ENCODE results near the gene THY1.
"Not testable (repeated sequence)": the region's sequence is repeated elsewhere in the genome, so short reads cannot be mapped to it uniquely, and the experiment has no call there.

THY1 gene

DNA sequence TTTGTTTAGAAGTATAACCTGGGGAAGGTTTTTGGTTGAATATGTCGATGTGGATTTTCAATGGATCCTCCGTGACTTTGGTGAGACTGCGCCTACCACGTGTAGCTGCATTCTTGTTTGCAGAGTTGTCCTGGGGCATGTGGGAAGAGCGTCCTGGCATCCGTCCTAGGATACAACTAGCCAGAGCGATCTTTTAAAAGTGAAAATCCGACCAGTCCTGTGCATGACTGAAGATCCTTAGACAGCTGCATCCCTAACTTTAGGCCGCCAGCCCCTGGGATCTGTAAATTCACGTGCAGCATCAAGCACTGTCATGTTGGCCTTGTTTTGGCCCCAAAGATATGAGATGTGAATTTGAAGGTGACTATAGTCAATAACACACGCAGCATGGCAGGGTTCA, 22.4 kb upstream of the THY1 start:
- DNase-seq = no peak

DNA sequence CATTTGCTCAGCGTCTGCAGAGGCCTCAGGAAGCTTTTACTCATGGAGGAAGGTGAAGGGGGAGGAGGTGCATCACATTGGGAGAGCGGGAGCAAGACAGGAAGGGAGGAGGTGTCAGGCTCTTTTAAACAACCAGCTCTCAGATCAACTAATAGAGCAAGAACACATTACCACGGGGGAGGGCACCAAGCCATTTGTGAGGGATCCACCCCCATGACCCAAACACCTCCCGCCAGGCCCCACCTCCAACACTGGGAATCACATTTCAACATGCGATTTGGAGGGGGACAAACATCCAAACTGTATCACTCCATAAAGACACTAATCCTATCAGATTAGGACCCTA, 18.9 kb upstream of the THY1 start:
- DNase-seq = no peak

DNA sequence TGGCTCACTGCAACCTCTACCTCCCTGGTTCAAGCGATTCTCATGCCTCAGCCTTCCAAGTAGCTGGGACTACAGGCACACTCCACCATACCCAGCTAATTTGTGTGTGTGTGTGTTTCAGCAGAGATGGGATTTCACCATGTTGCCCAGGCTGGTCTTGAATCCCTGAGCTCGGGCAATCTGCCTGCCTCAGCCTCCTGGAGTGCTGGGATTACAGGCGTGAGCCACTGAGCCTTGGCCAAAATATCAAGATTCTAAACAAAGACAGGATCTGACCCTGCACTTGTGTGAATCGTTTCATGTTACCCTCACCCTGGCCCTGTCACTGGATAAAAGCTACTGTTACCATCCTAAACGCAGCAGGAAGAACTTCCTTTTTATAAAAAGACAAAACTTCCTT, 15.6 kb upstream of the THY1 start:
- no peak for DNase-seq

DNA sequence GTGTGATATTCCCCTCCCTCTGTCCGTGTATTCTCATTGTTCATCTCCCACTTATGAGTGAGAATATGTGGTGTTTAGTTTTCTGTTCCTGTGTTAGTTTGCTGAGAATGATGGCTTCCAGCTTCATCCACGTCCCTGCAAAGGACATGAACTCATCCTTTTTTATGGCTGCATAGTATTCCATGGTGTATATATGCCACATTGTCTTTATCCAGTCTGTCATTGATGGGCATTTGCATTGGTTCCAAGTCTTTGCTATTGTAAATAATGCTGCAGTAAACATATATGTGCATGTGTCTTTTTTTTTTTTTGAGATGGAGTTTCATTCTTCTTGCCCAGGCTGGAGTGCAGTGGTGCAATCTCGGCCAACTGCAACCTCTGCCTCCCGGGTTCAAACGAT, 14.5 kb upstream of the THY1 start:
- DNase-seq = not testable (repeated sequence)

DNA sequence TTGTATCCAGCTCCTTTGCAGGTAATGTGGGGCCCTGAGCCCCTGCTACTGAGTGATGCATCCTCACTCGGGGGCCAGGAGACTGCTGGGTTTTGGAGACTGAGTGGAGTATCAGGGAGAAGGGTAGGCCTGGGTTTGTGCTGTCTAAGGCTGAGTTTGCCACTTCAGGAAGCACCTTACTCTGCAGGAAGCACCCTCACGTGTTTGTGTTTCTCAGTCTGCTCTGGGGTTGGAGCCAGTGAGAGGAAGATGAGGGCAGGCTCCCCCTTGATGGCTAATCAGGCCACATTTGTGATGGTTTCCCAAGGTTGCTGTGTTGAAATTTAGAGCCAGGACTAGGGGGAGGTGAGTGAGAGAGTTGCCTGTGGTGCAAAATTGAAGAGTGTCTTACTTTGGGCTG, 13.7 kb upstream of the THY1 start:
- no peak for DNase-seq

DNA sequence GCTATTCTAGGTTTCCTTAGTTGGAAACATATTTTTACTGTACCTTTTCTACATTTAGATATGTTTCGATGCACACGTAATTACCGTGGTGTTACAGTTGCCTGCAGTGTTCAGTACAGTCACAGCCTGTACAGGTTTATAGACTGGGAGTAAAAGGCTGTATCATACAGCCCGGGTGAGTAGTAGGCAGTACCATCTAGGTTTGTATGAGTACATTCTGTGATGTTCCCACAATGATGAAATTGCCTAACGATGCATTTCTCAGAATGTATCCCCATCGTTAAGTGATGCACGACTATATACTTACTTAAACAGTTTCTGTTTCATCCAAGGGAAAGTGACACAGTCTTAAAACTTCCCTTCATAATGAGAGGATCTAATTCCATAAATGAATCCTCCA, 13.1 kb upstream of the THY1 start:
- DNase-seq = no peak

DNA sequence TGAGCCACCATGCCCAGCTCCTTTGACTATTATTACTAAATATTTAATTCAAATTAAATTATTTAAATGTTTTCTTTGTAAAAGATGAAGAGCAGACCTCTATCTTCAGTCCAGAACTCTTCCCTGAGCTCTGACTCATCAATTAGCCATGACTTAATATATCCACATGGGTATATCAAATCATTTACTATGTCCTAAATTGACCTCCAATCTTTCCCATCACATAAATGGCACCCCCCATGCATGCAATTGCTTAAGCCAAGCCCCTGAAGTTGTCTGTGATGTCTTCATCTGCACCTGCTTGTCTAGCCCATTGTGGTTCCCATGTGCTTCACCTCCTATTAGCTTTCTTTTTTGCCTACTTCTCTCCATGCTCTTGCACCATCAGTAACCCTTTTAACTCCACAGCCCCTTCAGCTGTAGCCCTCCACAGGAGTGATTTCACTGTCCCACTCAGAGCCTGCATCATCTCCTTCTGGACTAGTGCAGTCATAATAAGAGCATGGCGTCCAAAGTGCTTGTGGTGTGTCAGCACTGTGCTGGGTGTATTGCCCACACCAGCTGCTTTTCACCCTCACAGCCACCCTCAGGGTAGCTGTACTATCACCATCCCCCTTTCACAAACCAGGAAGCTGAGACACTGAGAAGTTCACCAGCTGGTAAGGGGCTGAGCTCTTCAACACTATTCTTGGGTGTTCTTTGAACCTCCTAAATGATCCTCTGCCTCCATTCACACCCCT, 11.8 kb upstream of the THY1 start:
- DNase-seq = no peak

DNA sequence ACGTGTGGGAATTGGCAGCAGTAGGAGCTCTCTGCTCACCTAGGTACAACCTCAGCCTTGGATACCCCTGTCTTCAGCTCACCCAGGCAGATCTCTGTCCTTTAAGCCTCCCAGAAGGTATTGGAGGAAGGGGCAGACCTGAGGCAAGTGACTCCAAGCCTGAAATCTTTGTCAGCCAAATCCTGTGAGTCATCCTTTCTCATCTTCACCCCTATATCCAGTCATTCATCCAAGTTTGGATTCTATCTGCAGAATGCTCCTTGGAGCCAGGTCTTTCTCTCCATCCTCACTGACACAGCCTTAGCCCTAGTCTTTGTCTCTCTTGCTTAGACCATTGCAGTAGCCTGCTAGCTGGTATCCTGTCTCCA, 10.4 kb upstream of the THY1 start:
- no peak for DNase-seq

DNA sequence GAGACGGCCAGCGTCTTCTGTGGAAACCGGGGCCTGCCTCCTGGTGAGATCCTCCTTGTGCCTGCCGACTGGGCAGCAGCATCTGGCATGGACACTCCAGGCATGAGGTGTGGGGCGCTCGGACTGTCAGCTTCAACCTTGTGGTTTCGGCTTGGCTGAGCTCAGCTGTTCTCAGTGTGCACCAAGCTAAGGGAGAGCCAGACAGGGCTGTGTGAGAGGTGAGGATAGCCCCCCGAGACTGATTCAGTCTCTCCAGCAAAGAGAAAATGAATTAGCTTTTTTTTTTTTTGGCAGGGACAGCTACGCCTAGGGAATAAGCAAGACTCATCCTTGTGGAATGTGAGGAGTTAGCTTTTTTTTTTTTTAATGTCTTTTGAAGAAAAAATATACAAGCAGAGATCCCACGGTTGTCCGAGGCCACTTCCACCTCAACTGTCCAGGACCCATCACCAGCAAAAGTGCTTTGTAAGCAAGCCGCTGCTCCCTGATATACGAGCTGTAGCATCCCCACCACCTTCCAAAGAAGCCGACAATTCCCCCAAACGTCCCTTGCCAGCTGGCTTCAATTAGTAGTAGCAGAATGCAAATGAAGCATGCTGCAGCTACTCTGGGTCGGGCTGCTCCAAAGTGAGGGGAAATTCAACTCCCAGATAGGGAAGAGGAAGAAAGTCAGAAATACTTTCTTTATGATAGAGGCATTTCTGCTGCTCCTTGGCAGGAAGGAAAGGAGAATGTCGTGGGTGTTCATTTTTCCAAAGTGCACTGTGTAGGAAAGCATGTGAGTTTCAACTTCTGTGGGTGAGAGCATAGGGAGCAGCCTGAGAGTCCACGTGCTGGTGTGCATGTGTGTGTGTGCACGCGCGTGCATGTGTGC, 9.7 kb upstream of the THY1 start:
- no peak for DNase-seq

DNA sequence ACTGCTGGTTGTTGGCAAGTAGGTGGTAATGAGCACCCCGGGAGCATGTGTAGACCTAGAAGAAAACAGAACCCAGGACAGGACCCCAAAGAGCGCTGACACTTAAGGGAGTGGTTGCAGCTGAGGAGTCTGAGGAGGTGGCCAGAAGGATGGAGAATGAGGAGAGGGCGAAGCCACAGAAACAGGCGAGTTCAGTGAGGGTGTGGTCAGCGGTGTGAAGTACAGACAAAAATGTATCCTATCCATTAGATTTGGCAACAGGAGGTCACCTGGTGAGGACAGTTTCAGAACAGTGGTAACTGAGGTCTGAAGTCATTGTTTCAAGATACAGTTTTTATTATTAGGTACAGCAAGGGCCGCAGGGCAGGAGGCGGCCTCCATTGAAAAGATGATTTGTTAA, 8.6 kb upstream of the THY1 start:
- no peak for DNase-seq

DNA sequence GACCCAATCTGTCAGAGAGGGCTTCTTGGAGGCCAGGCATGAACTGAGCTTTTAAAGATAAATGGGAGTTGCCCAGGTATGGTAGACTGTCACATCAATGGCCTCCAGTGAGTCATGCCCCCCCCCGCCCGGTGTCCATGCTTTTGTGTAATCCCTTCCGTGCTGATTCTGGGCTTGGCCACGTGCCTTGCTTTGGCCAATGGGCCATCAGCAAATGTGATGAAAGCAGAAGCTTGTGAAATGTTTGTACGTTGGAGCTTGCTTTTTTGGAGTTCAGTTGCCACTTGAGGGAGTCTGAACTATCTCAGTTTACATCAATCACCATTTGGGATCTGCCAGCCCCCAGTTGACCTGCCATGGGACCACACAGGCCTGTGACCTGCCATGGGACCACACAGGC, 4.3 kb upstream of the THY1 start:
- no peak for DNase-seq

DNA sequence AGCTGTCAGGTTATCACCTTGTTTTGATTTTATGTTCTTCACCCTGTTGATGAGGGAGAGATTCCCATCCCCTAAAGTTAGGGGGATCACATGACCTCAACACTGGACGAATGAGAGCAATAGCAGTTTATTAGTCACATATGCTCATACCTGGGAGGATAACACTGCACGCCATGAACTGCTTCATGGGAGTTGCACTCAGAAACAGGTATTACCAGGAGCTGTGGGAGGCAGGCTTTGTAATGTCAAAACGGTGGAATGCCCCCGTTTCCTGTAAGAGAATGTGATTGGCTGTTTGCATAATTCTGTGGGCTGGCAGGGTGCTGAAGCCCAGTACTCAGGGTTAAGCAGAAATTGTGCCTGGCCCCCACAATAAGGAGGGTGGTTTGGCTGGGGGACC, 3.2 kb upstream of the THY1 start:
- no peak for DNase-seq

DNA sequence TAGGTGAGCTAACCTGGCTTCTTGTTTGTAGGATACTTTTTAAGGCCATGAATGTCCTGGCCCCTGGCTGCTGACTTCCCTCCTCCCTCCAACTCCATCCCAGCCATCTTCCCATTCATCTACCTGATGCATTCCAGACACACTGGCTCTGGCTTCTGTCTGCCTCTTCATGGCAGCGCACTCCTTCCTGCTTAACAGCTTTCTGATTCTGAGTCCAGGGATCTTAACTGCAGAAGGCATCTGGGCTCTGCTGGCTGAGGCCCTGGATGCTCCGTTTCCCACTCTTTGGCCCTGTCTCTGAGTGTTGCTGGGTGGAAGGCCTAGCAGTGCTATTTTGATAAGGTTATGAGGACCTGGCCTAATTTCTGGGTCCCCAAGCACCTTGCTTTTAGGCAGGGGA, 1.8 kb upstream of the THY1 start:
- no peak for DNase-seq

DNA sequence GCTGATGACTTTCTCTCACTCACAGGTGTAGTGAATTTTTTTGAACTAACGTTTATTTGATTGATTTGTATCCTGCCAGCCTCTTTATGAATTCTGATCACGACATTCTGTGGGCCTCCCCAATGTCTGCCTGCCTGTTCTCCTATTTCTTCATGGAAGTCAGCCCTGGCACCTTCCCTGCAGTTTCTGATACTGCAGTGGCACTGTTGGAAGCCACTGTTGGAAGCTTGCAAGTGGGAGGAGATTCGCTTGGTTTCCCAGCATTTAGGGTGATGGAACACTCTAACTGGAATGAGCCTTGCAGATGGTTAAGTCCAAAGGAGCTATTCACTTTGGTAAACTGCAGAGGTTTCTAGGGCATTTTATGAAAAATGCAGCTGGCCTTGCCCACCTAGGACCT, 1.3 kb upstream of the THY1 start:
- no peak for DNase-seq

DNA sequence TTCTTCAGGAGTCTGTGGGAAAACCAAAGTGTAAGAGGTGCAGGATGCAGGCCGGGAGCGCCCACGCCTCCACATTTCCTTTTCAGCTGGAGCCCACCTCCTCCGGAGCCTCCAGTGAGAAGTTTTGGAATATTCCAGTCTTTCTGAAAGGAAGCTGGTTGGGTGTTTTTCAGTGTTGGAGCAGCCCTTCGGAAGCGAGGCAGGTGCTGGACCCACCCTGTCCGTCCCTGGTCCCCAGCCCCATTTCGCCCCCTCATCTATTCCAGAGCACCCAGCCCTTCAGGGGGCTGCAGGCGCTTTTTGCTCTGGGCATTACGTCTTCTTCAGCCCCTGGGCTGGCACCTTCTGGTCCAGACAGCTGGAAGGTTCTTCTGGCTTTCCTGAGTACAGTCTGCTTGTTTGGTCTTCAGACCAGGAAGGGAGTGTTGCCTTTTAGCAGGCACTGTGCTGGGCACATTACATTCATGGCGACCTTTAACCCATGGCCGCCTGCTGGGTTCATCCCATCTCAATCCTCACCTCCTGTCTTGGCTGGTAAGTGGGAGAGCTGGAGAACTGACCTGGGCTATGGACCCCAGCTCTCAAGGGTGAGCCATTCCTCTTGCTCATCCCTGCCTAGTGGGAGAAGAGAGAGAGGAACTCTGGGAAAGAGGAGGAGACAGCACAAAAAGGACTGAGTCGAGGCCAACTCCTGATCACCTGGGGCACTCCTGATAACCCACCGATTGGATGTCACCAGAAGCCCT, 710 bp upstream of the THY1 start:
- no peak for DNase-seq

DNA sequence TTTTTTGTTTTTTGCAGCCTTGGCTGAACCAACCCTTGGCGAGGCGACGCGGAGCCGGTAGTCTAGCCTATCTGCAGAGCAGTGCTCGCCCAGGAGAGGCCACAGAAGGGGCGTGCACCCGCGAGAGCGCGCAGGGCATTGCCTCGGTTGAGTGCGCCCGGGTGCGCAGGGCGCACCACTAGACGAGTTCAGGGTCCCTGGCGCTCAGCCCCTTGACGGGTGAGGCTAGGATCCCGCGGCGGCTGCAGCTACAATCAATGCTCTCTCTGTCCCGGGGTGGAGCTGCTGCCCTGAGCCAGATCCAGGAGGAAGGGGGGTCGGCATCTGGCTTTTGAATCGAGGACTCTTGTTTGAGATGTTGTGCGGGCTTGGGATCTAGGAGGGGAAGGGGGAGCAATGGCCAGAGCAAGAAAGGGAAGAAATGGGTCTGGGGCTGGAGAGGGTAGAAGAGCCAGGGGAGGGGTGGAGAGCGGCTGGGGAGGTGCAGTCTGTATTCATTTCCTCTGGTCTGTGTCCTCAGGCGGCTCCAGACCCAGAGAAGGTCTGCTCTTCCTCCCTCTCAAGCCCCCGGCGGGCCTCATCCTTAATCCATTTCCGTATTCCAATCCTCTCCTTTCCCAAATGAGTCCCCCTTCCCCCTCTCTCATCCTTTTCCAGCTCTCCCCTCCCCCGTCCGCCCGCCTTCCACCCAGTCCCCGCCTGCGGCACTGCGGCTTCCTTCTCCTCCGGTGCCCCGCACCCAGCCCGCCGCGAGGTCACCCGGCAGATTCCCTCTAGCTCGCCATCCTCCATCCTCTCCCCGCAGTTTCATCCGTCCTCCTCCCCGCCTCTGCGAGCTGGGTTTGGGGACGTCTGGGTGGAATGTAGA, 797 bp downstream of the THY1 start:
- no peak for DNase-seq

DNA sequence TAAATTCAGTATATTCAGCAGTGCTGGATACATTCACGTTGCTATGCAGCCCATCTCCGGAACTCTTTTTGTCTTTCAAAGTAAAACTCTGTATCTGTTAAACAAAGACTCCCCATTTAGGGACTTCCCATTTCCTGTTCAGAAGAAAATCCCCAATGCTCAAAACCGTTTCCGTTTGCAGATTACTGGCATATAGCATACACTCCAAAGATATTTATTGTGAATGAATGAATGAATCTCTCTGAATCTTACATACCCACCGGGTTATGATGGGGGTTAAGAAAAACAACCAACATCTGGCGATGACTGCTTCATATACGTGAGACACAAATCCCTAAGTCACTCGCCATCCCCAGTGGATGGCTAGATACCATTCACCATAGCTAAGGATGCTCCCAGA, 1.6 kb downstream of the THY1 start:
- DNase-seq = no peak

DNA sequence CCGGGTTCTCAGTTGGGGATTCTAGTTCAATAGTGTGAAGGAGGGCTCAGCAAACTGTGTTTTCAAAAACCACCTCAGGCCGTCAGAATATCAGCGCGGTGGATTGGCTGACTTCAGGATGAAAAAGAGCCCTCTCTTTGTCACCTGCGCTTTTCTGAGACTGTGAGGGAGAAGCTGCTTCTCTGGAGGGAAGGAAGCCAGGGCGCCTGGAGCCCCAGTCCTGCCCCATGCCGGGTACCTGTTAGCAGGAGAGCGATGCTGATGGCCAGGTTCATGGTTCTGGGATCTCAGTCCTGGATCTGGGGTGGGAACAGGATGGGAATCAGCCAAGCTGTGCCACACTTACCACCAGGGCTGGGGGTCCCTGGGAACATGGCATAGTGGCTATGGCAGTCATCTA, 2.3 kb downstream of the THY1 start:
- no peak for DNase-seq

DNA sequence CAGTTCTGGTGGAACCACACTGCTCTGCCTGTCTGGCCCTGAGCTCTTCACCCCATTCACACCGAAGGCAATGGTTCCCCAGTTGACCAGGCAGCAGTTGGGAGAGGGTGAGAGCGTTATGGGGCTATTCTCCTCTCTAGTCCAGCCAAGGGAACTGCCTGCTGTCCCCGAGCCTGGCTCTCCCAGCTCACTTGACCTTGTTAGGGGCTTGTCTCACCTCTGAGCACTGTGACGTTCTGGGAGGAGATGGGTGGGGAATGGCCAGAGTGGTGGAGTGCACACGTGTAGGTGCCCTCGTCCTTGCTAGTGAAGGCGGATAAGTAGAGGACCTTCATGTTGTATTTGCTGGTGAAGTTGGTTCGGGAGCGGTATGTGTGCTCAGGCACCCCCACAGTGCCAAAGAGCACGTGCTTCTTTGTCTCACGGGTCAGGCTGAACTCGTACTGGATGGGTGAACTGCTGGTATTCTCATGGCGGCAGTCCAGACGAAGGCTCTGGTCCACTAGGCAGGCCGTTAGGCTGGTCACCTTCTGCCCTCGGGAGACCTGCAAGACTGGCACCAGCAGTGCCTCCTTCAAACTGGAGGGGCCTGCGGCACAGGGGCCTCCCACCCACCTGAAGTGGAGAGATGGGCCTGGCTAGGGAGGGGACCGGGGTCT, 3.0 kb downstream of the THY1 start:
- DNase-seq = no peak

DNA sequence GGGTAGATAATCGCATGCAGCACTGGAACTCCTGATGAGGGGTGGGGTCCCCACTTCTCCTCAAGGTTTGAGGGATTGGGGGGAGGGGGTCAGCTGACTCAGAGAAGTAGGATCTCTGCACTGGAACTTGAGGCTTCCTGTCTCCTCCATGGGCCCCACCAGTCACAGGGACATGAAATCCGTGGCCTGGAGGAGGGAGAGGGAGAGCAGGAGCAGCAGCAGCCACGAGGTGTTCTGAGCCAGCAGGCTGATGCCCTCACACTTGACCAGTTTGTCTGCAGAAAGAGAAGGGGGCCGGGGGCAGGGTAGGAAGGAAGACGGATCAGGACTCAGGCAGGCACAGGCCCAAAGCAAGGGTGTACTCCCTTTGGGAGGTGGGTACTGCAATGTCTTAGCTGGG, 3.7 kb downstream of the THY1 start:
- DNase-seq = no peak

DNA sequence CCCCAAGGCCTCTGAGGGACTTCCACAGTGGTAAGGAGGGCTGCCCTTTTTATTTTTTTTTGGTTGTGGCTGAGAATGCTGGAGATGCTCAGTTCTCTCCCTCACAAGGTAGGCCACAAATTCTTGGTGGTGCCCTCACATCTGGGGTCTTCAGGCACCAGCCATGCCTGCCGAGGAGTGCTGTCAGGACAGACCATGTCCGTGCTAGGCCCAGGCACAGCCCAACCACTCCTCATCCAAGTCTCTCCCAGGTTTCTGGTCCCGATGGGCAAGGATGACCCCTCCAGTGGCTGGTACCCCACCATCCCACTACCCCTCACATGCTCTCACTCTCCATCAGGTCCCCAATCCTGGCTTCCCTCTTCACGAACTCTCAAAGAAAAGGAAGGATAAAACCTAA, 4.2 kb downstream of the THY1 start:
- DNase-seq = no peak

DNA sequence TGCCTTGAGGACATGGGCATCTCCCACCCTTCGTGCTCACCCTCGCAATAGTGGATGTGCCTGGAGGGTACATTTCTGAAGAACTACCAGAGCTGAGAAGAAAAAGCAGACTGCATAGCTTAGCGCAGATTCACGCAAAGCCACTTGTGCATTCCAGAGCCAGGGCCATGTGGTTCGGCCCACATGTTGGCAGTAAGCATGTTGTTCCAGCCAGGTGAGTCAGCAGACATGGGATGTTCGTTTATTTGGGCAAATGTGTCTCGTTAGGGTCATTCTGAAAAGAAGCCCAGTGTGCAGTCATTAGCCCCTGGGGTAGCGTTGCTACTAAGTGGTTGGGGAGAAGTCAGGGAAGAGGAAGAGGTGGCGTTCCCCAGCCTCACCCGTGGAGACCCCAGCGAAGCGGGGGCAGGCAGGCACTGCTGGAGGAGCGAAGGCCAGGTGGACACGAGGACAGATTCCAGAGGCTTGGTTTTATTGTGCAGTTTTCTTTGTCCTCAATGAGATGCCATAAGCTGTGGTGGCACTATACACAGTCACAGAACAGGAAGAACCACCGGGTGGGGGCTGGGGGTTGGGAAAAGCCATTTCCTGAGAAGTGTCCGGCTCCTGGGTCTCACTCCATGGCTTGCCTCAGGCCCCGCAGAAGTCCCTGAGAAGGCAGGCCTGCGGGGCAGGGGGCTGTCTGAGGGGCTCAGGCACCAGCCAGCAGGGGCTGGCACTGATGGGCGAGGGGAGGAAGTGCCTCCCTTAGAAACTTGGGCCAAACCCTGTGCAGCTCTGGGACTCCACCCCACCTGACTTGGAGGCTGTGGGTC, 5.0 kb downstream of the THY1 start:
- DNase-seq = no peak

Data from activated CD4-positive, alpha-beta T cell treated with anti-CD3 and anti-CD28 coated beads, Interleukin-2, amount 50 U/mL, for 1 hour (primary cell).